ENCODE results near the gene CHST11. TPM values are rescaled to one million over a fixed set of nuclear protein-coding genes. Genes with fewer than 3 reads are reported as not detected.

CHST11 gene
- total RNA-seq, 8 experiments from 2014 or later: 9.3 to 36.8 (median 12.9) TPM

GRCh38 chr12:104749545-104749944 is 292.8 kb downstream of the CHST11 start:
- Histone ChIP-seq H3K4me1 (replicated peaks in 1 of 2) (peaks cover 15 to 23% of the 10 kb centered on the region in 2 donors), H3K27ac (no peak overlapping the region), H3K4me3 (no peak overlapping the region)
- WGBS, 10 experiments: 79 to 100% (median 93%) methylated on average over 1 to 4 of the region's 4 CpGs; no CpG with 5 or more reads in 1 of the 10 experiments
- ATAC-seq (replicated peaks in 6 of 8): no peak
- in situ Hi-C loops (cut with MboI; ENCODE audit: low pct_unique_long_range_greater_than_20kb in 2 of 9, low sequenced_read_pairs in 9 of 9, unreplicated experiment in 9 of 9): loop anchor here in 1 of 9 experiments (25.0 kb wide), 1 partner anchor 287 kb away; the partner anchor contains the start of gene CHST11

GRCh38 chr12:104750061-104750460 is 293.3 kb downstream of the CHST11 start:
- in situ Hi-C loops (cut with MboI; ENCODE audit: low pct_unique_long_range_greater_than_20kb in 2 of 9, low sequenced_read_pairs in 9 of 9, unreplicated experiment in 9 of 9): loop anchor here in 1 of 9 experiments (25.0 kb wide), 1 partner anchor 112 kb away; no protein-coding TSS in a partner anchor
- WGBS, 10 experiments: 28 to 100% (median 73%) methylated on average over 3 to 5 of the region's 5 CpGs
- Histone ChIP-seq H3K27ac (no peak overlapping the region), H3K4me1 (replicated peaks in 1 of 2) (peaks cover 15 to 23% of the 10 kb centered on the region in 2 donors), H3K4me3 (no peak overlapping the region)
- ATAC-seq (replicated peaks in 6 of 8): peak in 2 of 8 experiments; percentile 84 to 90

- ATAC-seq (replicated peaks in 6 of 8): peak in 5 of 8 experiments; percentile 50 to 82 (median 64)
- H3K4me1 ChIP-seq (replicated peaks in 1 of 2): peaks cover 15 to 23% of the 10 kb centered on the region in 2 donors
- H3K4me3 ChIP-seq: no peak overlapping the region
- WGBS, 10 experiments: 0 to 80% (median 13%) methylated on average over 1 of the region's 1 CpG; no CpG with 5 or more reads in 2 of the 10 experiments
- H3K27ac ChIP-seq: no peak overlapping the region
- in situ Hi-C loops (cut with MboI; ENCODE audit: low pct_unique_long_range_greater_than_20kb in 2 of 9, low sequenced_read_pairs in 9 of 9, unreplicated experiment in 9 of 9): loop anchor here in 1 of 9 experiments (25.0 kb wide), 1 partner anchor 111 kb away; no protein-coding TSS in a partner anchor
Observed at GRCh38 chr12:104751120-104751519, 294.4 kb downstream of the CHST11 start.

GRCh38 chr12:104751594-104751993 is 294.8 kb downstream of the CHST11 start:
- Histone ChIP-seq H3K27ac (no peak overlapping the region), H3K4me1 (replicated peaks in 1 of 2) (peaks cover 15 to 23% of the 10 kb centered on the region in 2 donors), H3K4me3 (no peak overlapping the region)
- in situ Hi-C loops (cut with MboI; ENCODE audit: low pct_unique_long_range_greater_than_20kb in 2 of 9, low sequenced_read_pairs in 9 of 9, unreplicated experiment in 9 of 9): loop anchor here in 1 of 9 experiments (25.0 kb wide), 1 partner anchor 111 kb away; no protein-coding TSS in a partner anchor
- 19 to 98% (median 54%) methylated on average over 1 to 3 of the region's 3 CpGs for WGBS, 10 experiments
- ATAC-seq (replicated peaks in 6 of 8): peak in 2 of 8 experiments; percentile 6 to 24

GRCh38 chr12:104752016-104752415 is 295.3 kb downstream of the CHST11 start:
- Histone ChIP-seq H3K4me1 (replicated peaks in 1 of 2) (peaks cover 15 to 23% of the 10 kb centered on the region in 2 donors), H3K27ac (no peak overlapping the region), H3K4me3 (no peak overlapping the region)
- ATAC-seq (replicated peaks in 6 of 8): no peak
- 65 to 100% (median 84%) methylated on average over 1 to 4 of the region's 4 CpGs; no CpG with 5 or more reads in 3 of the 10 experiments for WGBS, 10 experiments
- in situ Hi-C loops (cut with MboI; ENCODE audit: low pct_unique_long_range_greater_than_20kb in 2 of 9, low sequenced_read_pairs in 9 of 9, unreplicated experiment in 9 of 9): loop anchor here in 1 of 9 experiments (25.0 kb wide), 1 partner anchor 110 kb away; no protein-coding TSS in a partner anchor

GRCh38 chr12:104752881-104753280 is 296.1 kb downstream of the CHST11 start:
- H3K4me1 ChIP-seq (replicated peaks in 1 of 2): peaks cover 15 to 23% of the 10 kb centered on the region in 2 donors
- in situ Hi-C loops (cut with MboI; ENCODE audit: low pct_unique_long_range_greater_than_20kb in 2 of 9, low sequenced_read_pairs in 9 of 9, unreplicated experiment in 9 of 9): loop anchor here in 1 of 9 experiments (25.0 kb wide), 1 partner anchor 109 kb away; no protein-coding TSS in a partner anchor
- H3K27ac ChIP-seq: no peak overlapping the region
- 92 to 100% (median 96%) methylated on average over 3 to 7 of the region's 7 CpGs; no CpG with 5 or more reads in 3 of the 10 experiments for WGBS, 10 experiments
- H3K4me3 ChIP-seq: no peak overlapping the region
- no peak for ATAC-seq (replicated peaks in 6 of 8)

GRCh38 chr12:104756901-104757300 is 300.2 kb downstream of the CHST11 start:
- Histone ChIP-seq H3K27ac (no peak overlapping the region), H3K4me3 (no peak overlapping the region), H3K4me1 (replicated peaks in 1 of 2) (peaks cover 0 to 8% of the 10 kb centered on the region in 2 donors)
- in situ Hi-C loops (cut with MboI; ENCODE audit: low pct_unique_long_range_greater_than_20kb in 2 of 9, low sequenced_read_pairs in 9 of 9, unreplicated experiment in 9 of 9): loop anchor here in 1 of 9 experiments (25.0 kb wide), 1 partner anchor 105 kb away; no protein-coding TSS in a partner anchor
- 83 to 100% (median 100%) methylated on average over 1 to 8 of the region's 20 CpGs; no CpG with 5 or more reads in 5 of the 10 experiments for WGBS, 10 experiments
- ATAC-seq (replicated peaks in 6 of 8): no peak

GRCh38 chr12:104758771-104759170 is 302.0 kb downstream of the CHST11 start:
- no peak for ATAC-seq (replicated peaks in 6 of 8)
- no peak overlapping the region for H3K4me3 ChIP-seq
- in situ Hi-C loops (cut with MboI; ENCODE audit: low pct_unique_long_range_greater_than_20kb in 2 of 9, low sequenced_read_pairs in 9 of 9, unreplicated experiment in 9 of 9): loop anchor here in 1 of 9 experiments (25.0 kb wide), 1 partner anchor 104 kb away; no protein-coding TSS in a partner anchor
- H3K27ac ChIP-seq: no peak overlapping the region
- H3K4me1 ChIP-seq (replicated peaks in 1 of 2): peaks cover 0 to 10% of the 10 kb centered on the region in 2 donors
- whole genome bisulfite sequencing, 10 experiments: 80 to 100% (median 98%) methylated on average over 1 to 4 of the region's 4 CpGs; no CpG with 5 or more reads in 4 of the 10 experiments

- Histone ChIP-seq H3K4me1 (replicated peaks in 1 of 2) (peaks cover 0 to 10% of the 10 kb centered on the region in 2 donors), H3K27ac (no peak overlapping the region), H3K4me3 (no peak overlapping the region)
- WGBS, 10 experiments: 86 to 100% (median 92%) methylated on average over 1 to 3 of the region's 5 CpGs; no CpG with 5 or more reads in 7 of the 10 experiments
- in situ Hi-C loops (cut with MboI; ENCODE audit: low pct_unique_long_range_greater_than_20kb in 2 of 9, low sequenced_read_pairs in 9 of 9, unreplicated experiment in 9 of 9): loop anchor here in 1 of 9 experiments (25.0 kb wide), 1 partner anchor 101 kb away; no protein-coding TSS in a partner anchor
- ATAC-seq (replicated peaks in 6 of 8): peak in 1 of 8 experiments; percentile 33
Observed at GRCh38 chr12:104761091-104761490, 304.3 kb downstream of the CHST11 start.

GRCh38 chr12:104761611-104762010 is 304.9 kb downstream of the CHST11 start:
- no peak for ATAC-seq (replicated peaks in 6 of 8)
- H3K4me3 ChIP-seq: no peak overlapping the region
- H3K4me1 ChIP-seq (replicated peaks in 1 of 2): peaks cover 0 to 10% of the 10 kb centered on the region in 2 donors
- H3K27ac ChIP-seq: no peak overlapping the region
- WGBS, 10 experiments: 78 to 100% (median 90%) methylated on average over 1 to 3 of the region's 3 CpGs; no CpG with 5 or more reads in 3 of the 10 experiments
- in situ Hi-C loops (cut with MboI; ENCODE audit: low pct_unique_long_range_greater_than_20kb in 2 of 9, low sequenced_read_pairs in 9 of 9, unreplicated experiment in 9 of 9): loop anchor here in 1 of 9 experiments (25.0 kb wide), 1 partner anchor 101 kb away; no protein-coding TSS in a partner anchor

- Histone ChIP-seq H3K4me3 (no peak overlapping the region), H3K4me1 (replicated peaks in 1 of 2) (peaks cover 0 to 10% of the 10 kb centered on the region in 2 donors), H3K27ac (no peak overlapping the region)
- in situ Hi-C loops (cut with MboI; ENCODE audit: low pct_unique_long_range_greater_than_20kb in 2 of 9, low sequenced_read_pairs in 9 of 9, unreplicated experiment in 9 of 9): loop anchor here in 1 of 9 experiments (25.0 kb wide), 1 partner anchor 99 kb away; no protein-coding TSS in a partner anchor
- peak in 5 of 8 experiments; percentile 22 to 54 (median 35) for ATAC-seq (replicated peaks in 6 of 8)
- WGBS, 10 experiments: 67 to 100% (median 89%) methylated on average over 1 to 4 of the region's 6 CpGs; no CpG with 5 or more reads in 1 of the 10 experiments
Observed at GRCh38 chr12:104763168-104763805, 306.5 kb downstream of the CHST11 start.

- in situ Hi-C loops (cut with MboI; ENCODE audit: low pct_unique_long_range_greater_than_20kb in 2 of 9, low sequenced_read_pairs in 9 of 9, unreplicated experiment in 9 of 9): loop anchor here in 1 of 9 experiments (25.0 kb wide), 1 partner anchor 98 kb away; no protein-coding TSS in a partner anchor
- Histone ChIP-seq H3K4me1 (replicated peaks in 1 of 2) (peaks cover 8 to 18% of the 10 kb centered on the region in 2 donors), H3K4me3 (no peak overlapping the region), H3K27ac (no peak overlapping the region)
- no peak for ATAC-seq (replicated peaks in 6 of 8)
- 0 to 100% (median 83%) methylated on average over 1 to 8 of the region's 8 CpGs; no CpG with 5 or more reads in 1 of the 10 experiments for WGBS, 10 experiments
Observed at GRCh38 chr12:104764225-104765091, 307.7 kb downstream of the CHST11 start.
